ENCODE measurements around the gene SH3BP1. TPM values are rescaled to one million over a fixed set of nuclear protein-coding genes. Genes with fewer than 3 reads are reported as not detected.

SH3BP1 gene
- total and polyA plus RNA-seq, 9 of the 15 experiments (the other 6 are each of a cell fraction or from before 2014, with no cell fraction given), result 0.10 to 36.2 (median 10.4) TPM

- H4K20me1 ChIP-seq (replicated peaks; ENCODE audit: control insufficient read depth, insufficient read depth, low read length), result no peaks in the 10 kb centered on the region
- H3K9me1 ChIP-seq (ENCODE audit: control insufficient read depth, insufficient read depth, low read length), result no peaks in the 10 kb centered on the region
- WGBS (ENCODE audit: insufficient coverage, low coverage, missing lambda C conversion rate), result 90% methylated on average over 7 of the region's 7 CpGs
- 0 out of 2 replicates have a peak, but pooled peaks have one; percentile 20 for TF ChIP-seq POLR2G (IDR thresholded peaks at IDR 0.05; ENCODE audit: low read depth, low read length)
- no peak for TF ChIP-seq NCOA4 (IDR thresholded peaks at IDR 0.05; ENCODE audit: partially characterized antibody)
- peaks cover 20% of the 10 kb centered on the region; the same call in 2 of the 3 replicates for H3K36me3 ChIP-seq (ENCODE audit: control insufficient read depth, insufficient read depth, low read length)
- peak overlapping the region in 1 of 2 experiments; percentile 61; a peak in 1 of 4 replicates for H3K9ac ChIP-seq (ENCODE audit: insufficient read depth in 1 of 2, low read depth in 2 of 2, low read length in 2 of 2)
- in situ Hi-C loops (cut with MboI), result no loop called here
- peaks cover 40 to 83% of the 10 kb centered on the region in 2 experiments for H3K4me1 ChIP-seq (replicated peaks in 1 of 2; ENCODE audit: control insufficient read depth in 2 of 2, insufficient read depth in 2 of 2, low read length in 2 of 2)
- FAIRE-seq, result no peak
- no peak for ATAC-seq
- peaks cover 4% of the 10 kb centered on the region for H3K79me2 ChIP-seq (ENCODE audit: control insufficient read depth, insufficient read depth, low read length)
- no peak overlapping the region for H3K4me2 ChIP-seq (ENCODE audit: insufficient read depth, low read length)
- DNase-seq (ENCODE audit: extremely low read depth in 1 of 4, low spot score in 3 of 4), result no peak
- no peak overlapping the region for H3K27ac ChIP-seq (ENCODE audit: extremely low read depth, low read depth, low read length)
- H3K27me3 ChIP-seq (ENCODE audit: control insufficient read depth in 2 of 2, insufficient read depth in 2 of 2, low read length in 2 of 2), result no peaks in the 10 kb centered on the region
- no TSS peak for BruUV-seq (replicated peaks)
- H2AFZ ChIP-seq (ENCODE audit: low read depth, low read length), result no peak overlapping the region
- CTCF ChIA-PET (ENCODE audit: low intra/inter-chr PET ratio), result no interaction called here
- intact Hi-C loops (cut with micrococcal nuclease), result no loop called here
- H3K4me3 ChIP-seq, result no peak overlapping the region
- POLR2A ChIA-PET, result interaction anchor here (0.7 to 1.6 kb wide), 2 partner anchors 9 to 26 kb away, joined by 5 read pairs; no protein-coding TSS in a partner anchor
- H3K9me3 ChIP-seq (replicated peaks; ENCODE audit: control insufficient read depth, insufficient read depth, low read depth, low read length), result no peaks in the 10 kb centered on the region
Observed at GRCh38 chr22:37635157-37635556, 4.3 kb upstream of the SH3BP1 start.

DNA sequence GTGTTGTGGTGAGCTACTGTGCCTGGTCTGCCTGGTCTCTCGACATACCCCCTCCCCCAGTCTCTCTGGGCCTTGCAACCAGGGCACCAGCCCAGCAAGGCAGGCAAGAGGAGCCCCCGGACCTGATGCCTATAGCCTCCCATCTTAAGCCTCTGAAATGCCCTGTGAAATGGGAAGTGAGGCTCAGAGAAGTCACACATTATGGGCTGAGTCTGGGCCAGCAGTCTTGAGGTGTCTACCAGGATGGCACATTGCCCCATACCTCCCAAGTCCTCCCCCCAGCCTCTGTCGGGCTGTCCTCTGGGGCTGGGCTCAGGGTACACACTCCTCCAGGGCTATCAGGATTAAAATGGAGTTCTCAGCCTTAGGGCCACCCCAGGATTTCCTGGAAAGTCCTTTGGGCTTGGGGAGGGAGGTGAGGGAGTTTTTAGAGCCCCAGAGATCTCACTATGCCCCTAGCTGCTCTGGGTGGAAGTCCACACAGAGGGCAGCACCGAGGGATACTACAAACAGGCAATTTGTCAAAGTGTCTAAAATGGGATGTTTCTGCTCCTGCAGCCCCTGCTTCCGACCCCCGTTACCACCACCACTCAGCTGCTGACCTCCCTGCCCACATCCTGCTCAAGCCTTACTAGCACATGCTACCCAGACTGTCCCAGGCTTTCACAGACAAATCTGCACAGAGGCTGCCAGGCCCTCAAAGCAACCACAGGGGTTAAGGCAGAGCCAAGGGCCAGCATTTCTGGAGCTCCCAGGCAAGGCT lies 3.1 kb upstream of the SH3BP1 start:
- no TSS peak for BruUV-seq (replicated peaks)
- no peaks in the 10 kb centered on the region for H3K9me3 ChIP-seq (replicated peaks; ENCODE audit: control insufficient read depth, insufficient read depth, low read depth, low read length)
- no peak overlapping the region for H3K4me2 ChIP-seq (ENCODE audit: insufficient read depth, low read length)
- H3K4me1 ChIP-seq (replicated peaks in 1 of 2; ENCODE audit: control insufficient read depth in 2 of 2, insufficient read depth in 2 of 2, low read length in 2 of 2), result peaks cover 45 to 88% of the 10 kb centered on the region in 2 experiments
- no peaks in the 10 kb centered on the region for H4K20me1 ChIP-seq (replicated peaks; ENCODE audit: control insufficient read depth, insufficient read depth, low read length)
- H3K9ac ChIP-seq (ENCODE audit: insufficient read depth in 1 of 2, low read depth in 2 of 2, low read length in 2 of 2), result peak overlapping the region; percentile 20 to 81; a peak in 3 of 4 replicates
- ATAC-seq, result no peak
- H2AFZ ChIP-seq (ENCODE audit: low read depth, low read length), result no peak overlapping the region
- H3K4me3 ChIP-seq, result no peak overlapping the region
- H3K27ac ChIP-seq (ENCODE audit: extremely low read depth, low read depth, low read length), result no peak overlapping the region
- FAIRE-seq, result no peak
- TF ChIP-seq CTCF (IDR thresholded peaks at IDR 0.05 in 2 of 3, conservative IDR thresholded peaks at IDR 0.05 in 1 of 3; ENCODE audit: insufficient read depth in 2 of 3, low read depth in 1 of 3, low read length in 3 of 3) (peak; percentile 27 to 62 (median 29); a peak in 4 of 6 replicates), ZNF507 (tag; conservative IDR thresholded peaks at IDR 0.05) (no peak)
- H3K9me1 ChIP-seq (ENCODE audit: control insufficient read depth, insufficient read depth, low read length), result no peaks in the 10 kb centered on the region
- DNase-seq (ENCODE audit: extremely low read depth in 1 of 4, low spot score in 3 of 4), result peak in 1 of 4 experiments; percentile 27
- CTCF ChIA-PET (ENCODE audit: low intra/inter-chr PET ratio), result interaction anchor here (0.9 to 1.1 kb wide), 2 partner anchors 45 to 90 kb away, joined by 3 read pairs; no protein-coding TSS in a partner anchor
- in situ Hi-C loops (cut with MboI), result no loop called here
- H3K36me3 ChIP-seq (ENCODE audit: control insufficient read depth, insufficient read depth, low read length), result peaks cover 17% of the 10 kb centered on the region; the same call in 2 of the 3 replicates
- WGBS (ENCODE audit: insufficient coverage, low coverage, missing lambda C conversion rate), result 66% methylated on average over 5 of the region's 6 CpGs
- intact Hi-C loops (cut with micrococcal nuclease), result no loop called here
- POLR2A ChIA-PET, result interaction anchor here (0.6 to 2.5 kb wide), 5 partner anchors 9 to 102 kb away, joined by 3 to 12 read pairs (median 3); no protein-coding TSS in a partner anchor
- H3K79me2 ChIP-seq (ENCODE audit: control insufficient read depth, insufficient read depth, low read length), result peaks cover 11% of the 10 kb centered on the region
- H3K27me3 ChIP-seq (ENCODE audit: control insufficient read depth in 2 of 2, insufficient read depth in 2 of 2, low read length in 2 of 2), result no peaks in the 10 kb centered on the region
